Astrocyte of the spinal cord (primary cell): ENCODE measurements around the gene RNLS.

Source experiments
- DNase-seq: peaks from one replicate; pipeline ENCODE4 v3.0.0; 2011; ENCODE audit warnings: low read depth, low spot score
- H3K4me3 ChIP-seq: 2 replicates; pipeline ENCODE4 v1.5.1; 2011; ENCODE audit warnings: low read depth, mild to moderate bottlenecking, low read length, moderate library complexity
- in situ Hi-C: cut with HindIII; loops from 2 replicates; pipeline ENCODE4 v1.10.0; 2017; ENCODE audit warnings: low sequenced_read_pairs
- TF ChIP-seq, protein P1 (sequence below): IDR thresholded peaks from 2 replicates; pipeline ENCODE4 v1.5.1; 2012; ENCODE audit warnings: low read depth, mild to moderate bottlenecking, low read length, inconsistent platforms

RNLS gene

DNA sequence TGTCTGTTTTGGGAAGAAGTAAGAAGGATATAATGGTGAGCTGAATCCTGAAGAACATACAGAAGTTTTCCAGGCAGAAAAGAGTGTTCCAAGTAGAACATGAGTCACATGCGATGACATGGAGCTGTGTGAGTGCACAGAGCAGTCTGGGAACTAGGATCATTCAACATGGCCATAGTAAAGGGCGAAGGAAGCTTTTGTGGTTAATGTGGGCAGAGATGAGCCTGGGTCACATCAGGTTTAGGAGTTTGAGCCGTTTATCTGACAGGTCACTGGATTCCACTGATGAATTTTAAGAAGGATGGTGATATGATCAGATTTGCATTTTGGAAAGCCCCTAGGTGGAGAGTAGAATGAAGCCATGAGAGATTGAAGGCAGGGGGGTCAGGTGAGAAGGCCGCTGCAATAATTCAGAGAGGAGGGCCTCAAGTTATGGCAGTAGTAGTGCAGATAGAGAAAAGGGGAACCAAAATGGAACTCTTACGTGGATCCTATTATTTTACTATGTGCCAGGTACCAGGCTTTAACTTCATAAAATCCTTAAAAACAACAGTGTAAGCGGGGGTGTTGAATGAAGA, 171.3 kb downstream of the RNLS start:
- DNase-seq = no peak
- H3K4me3 ChIP-seq = no peak overlapping the region
- TF ChIP-seq, protein P1, sequence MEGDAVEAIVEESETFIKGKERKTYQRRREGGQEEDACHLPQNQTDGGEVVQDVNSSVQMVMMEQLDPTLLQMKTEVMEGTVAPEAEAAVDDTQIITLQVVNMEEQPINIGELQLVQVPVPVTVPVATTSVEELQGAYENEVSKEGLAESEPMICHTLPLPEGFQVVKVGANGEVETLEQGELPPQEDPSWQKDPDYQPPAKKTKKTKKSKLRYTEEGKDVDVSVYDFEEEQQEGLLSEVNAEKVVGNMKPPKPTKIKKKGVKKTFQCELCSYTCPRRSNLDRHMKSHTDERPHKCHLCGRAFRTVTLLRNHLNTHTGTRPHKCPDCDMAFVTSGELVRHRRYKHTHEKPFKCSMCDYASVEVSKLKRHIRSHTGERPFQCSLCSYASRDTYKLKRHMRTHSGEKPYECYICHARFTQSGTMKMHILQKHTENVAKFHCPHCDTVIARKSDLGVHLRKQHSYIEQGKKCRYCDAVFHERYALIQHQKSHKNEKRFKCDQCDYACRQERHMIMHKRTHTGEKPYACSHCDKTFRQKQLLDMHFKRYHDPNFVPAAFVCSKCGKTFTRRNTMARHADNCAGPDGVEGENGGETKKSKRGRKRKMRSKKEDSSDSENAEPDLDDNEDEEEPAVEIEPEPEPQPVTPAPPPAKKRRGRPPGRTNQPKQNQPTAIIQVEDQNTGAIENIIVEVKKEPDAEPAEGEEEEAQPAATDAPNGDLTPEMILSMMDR = no peak
- in situ Hi-C loops = no loop called here

DNA sequence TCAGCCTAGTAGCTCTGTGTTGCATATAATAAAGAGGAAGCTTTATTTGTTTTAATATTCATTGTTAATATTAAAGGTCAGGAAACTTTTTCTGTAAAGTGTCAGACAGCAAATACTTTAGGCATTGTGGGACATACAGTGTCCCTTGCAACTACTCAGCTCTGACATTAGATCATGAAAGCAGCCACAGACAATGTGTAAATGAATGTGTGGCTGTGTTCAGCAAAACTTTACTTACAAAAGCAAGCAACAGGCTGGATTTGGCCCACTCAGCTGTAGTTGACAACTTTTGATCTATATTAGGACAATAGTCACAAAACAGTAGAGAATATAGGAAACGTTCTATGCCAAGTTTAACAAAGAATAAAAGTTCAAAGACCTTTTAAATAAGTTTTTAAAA, 173.3 kb downstream of the RNLS start:
- DNase-seq = no peak
- H3K4me3 ChIP-seq = no peak overlapping the region
- in situ Hi-C loops = no loop called here
- TF ChIP-seq, protein P1 = no peak

DNA sequence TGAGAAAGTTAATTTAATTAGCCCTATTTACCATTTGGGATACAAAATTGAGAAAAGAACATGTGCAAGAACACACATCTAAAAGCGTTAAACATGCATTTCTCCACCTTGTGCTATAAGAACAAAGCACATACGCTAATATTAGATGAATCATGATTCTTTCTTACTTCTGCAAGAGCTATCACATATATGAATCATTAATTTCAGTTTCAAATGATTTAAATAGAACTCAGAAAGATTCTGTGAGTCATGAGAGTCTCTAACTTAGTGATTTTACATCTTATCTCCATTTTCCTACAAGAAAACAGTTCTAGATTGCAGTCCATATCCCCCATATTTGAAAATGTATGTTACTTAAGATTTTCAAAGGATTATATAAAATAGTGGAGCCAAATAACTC, 173.9 kb downstream of the RNLS start:
- no peak for DNase-seq
- in situ Hi-C loops = no loop called here

DNA sequence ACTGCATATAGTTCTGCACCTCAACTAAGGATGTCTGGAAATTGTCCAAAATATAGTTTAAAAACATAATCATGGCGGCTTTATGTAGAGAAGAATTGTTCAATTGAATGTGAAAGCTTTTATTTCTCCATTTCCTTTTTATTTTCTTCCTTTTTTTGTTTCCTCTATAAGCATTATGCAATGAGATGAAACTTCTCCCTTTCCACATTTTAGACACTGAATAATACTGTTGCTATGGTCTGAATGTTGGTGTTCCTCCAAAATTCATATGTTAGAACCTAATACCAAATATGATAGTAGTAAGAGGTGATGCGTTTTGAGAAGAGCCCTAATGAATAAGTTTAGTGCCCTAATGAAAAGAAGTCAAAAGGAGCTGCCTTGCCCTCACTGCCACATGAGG, 175.0 kb downstream of the RNLS start:
- no peak for DNase-seq
- in situ Hi-C loops = no loop called here
- no peak overlapping the region for H3K4me3 ChIP-seq
- TF ChIP-seq, protein P1 = no peak

More for the DNA sequence above, 173.9 kb downstream of the RNLS start:
- H3K4me3 ChIP-seq = no peak overlapping the region
- TF ChIP-seq, protein P1 = no peak

DNA sequence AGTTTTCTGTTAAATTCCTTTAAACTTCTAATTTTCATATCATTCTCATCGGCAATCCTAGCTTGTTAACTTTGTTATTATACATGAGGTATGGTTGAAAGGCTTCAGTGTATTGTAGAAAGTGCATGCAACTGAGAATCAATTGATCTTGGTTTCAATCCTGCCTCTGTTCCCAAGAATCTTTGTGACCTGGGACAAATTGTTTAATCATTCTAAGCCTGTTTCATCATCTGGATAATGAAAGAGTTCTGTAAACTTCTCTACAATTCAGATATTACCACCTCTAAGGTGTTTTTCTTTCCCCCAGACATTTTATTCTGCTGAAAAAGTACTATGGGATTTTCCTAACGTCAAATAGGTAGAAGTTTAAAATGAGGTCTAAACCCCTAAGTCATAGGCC, 179.0 kb downstream of the RNLS start:
- no peak for DNase-seq
- in situ Hi-C loops = no loop called here
- TF ChIP-seq, protein P1 = no peak
- no peak overlapping the region for H3K4me3 ChIP-seq

DNA sequence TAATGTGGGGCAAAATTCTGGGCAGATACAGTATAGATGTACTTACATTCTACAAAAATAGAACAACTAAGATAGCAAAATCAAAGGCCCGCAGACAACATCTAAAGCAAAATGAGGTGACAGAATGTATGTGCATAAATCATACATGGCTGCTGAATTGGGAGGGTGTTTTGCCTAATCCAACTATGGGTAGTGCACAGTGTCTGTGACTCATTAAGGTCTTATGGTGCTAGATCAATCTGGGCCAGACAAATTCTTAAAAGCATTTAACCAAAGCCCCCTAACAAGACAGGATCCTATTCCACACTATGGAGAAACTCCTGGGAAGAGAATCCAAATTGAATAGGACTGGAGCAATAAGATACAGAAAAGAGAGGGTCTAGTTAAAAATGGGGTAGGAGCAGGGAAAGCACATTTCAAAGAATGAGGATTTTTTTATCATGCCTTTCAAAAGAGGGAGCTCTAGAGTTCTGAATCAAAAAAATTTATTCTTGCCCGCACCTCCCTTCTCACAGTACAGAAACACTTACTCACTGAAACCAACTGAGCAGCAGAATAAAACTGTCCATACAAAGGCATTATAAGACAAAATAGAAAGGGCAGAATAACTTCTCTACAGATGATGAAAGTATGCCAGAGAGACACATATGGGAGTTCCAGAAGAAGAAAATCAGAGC, 181.3 kb downstream of the RNLS start:
- H3K4me3 ChIP-seq = no peak overlapping the region
- in situ Hi-C loops = no loop called here
- TF ChIP-seq, protein P1 = peak; percentile 42
- DNase-seq = peak; percentile 37
